GM19099 (cell line): ENCODE results near the gene NATD1.
A peak's percentile ranks its signal among the peaks of the same experiment; 100 is the strongest.

ENCODE experiments used
- POLR2A ChIP-seq: IDR thresholded peaks from 3 replicates; pipeline ENCODE4 v1.6.1; 2011; ENCODE audit warnings: low read depth; ENCODE audit not compliant: insufficient read length; ENCODE audit errors: extremely low read depth

The NATD1 gene

GRCh38 chr17:21252796-21253645, at the start of gene NATD1:
Gene NATD1 (minus strand): TSS chr17:21253410. CDS start chr17:21253264, 146 bp downstream.
- peak; percentile 28 for TF ChIP-seq POLR2A

GRCh38 chr17:21301593-21302550, 48.7 kb upstream of the NATD1 start:
- TF ChIP-seq POLR2A: no peak

DNA sequence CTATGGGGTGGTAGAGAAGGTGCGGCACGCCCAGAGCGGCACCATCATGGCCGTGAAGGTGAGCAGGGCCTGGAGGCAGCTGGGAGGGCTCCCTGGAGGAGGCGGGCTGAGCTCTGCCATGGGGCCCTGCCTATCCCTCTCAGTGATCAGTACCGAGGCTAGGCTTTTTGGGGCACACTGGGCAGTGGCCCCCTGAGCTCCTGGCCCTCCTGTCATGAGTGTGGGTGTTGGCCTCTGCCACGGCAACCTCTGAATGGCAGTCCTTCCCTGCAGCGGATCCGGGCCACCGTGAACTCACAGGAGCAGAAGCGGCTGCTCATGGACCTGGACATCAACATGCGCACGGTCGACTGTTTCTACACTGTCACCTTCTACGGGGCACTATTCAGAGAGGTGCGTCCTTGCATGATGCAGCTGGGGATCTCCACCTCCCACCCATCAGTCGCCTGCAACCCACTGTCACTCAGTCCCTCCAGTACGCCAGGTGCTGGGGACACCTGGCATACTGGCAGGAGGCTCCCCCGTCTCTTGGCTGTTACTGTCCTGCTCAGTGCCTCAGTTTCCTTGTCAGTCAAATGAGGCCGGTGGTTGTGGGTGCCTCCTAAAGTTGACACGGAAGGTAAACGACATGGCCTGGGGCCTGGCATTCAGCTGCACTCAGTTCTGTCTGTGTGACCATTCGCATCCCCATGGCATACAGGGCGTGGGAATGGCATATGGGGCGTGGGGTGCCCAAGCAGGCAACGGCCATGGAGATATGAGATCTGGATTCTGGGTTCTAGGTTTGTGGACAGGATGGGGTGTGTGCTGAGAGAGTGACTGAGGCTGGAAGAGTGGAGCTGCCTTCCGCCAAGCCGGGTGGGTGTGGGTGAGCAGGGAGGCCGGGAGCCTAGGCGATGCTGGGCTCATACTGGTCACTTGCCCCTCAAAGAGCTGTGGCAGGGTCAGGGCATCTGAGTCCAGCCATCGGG, 47.7 kb upstream of the NATD1 start:
- TF ChIP-seq POLR2A: no peak

DNA sequence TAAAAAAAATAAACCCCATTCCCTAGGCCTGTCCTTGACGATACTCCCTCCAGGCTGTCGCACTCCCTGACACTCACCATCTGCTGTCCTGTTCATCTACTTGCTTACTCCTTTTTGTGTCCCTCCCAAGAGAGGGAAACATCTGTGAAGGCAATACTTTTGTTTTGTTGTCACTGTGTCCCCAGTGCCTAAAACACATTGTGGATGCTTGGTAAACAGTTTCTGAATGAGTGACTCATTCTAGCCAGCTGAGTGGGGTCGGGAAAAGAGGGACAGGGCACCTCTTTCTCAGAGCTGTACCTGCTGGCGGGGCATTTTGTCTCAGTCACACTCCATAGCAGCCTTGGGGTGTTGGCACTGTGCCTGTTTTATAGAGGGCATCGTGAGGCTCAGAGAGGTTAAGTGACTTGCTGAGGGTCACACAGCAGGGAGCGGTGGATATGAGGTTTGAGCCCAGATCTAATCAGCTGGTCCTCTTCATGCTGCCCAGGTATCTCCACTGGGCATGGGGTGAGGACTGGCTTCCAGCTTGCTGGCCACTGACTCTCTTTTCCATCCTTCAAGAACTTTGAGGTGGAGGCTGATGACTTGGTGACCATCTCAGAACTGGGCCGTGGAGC, 46.9 kb upstream of the NATD1 start:
- no peak for TF ChIP-seq POLR2A

DNA sequence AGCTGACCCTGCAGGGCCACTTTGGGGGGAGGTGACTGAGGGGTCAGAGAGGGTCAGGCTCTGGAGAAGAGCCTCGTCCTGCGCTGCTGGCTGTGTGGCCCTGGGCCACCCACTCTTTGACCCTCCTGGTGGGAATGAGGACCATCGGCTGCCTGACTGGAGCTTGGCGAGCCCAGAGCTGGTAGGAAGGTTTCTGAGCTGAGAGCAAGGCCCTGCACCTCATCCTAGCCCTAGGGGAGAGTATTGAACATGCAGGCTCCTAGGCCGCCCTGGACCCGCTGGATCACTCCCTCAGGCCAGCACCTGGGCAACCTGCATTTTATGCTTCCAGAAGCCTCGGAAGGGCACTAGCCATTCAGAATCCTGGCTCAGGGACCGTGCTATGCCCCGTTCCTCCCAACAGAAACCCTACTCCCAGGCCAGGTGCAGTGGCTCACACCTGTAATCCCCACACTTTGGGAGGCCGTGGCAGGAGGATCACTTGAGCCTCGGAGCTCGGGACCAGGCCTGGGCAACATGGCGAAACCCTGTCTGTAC, 45.8 kb upstream of the NATD1 start:
- no peak for TF ChIP-seq POLR2A

DNA sequence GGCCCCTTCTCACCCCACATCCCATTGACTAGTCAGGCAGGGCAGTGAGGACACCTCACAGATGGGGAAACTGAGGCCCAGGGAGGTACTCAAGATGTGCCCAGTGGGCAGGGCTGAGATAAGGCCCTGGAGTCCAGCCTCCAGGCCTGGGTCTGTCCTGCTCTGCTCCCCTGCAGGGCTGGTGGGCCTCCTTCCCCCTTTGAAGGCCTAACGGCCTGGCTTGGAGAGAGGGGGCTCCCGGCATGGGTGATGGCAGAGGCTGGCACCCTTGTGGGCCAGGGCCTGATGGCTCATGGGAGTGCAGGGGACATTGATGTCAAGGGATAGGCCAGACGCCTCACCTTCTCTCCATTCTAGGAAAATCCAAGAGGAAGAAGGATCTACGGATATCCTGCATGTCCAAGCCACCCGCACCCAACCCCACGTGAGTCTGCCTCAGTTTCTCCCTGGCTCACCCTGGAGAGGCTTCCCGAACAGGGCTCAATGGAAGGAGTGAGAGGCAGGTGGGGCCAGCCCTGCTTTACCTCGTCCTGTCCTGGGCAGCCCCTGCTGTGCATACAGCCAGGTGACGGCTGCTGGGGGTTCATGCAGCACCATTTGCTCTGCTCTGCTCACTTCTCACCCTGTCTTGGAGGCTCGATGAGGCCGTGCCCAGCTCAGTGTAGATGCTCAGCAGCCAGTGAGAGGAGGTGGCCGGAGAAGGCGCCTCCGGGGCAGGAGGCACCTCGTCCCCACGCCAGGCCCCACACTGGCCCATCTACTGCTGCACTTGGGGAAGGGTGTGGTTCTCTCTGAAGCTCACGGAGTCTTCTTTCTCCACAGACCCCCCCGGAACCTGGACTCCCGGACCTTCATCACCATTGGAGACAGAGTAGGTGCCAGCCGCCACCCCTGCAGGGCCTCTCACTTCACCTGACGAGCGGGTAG, 45.1 kb upstream of the NATD1 start:
- no peak for TF ChIP-seq POLR2A

GRCh38 chr17:21297597-21297996, 44.4 kb upstream of the NATD1 start:
- no peak for TF ChIP-seq POLR2A

DNA sequence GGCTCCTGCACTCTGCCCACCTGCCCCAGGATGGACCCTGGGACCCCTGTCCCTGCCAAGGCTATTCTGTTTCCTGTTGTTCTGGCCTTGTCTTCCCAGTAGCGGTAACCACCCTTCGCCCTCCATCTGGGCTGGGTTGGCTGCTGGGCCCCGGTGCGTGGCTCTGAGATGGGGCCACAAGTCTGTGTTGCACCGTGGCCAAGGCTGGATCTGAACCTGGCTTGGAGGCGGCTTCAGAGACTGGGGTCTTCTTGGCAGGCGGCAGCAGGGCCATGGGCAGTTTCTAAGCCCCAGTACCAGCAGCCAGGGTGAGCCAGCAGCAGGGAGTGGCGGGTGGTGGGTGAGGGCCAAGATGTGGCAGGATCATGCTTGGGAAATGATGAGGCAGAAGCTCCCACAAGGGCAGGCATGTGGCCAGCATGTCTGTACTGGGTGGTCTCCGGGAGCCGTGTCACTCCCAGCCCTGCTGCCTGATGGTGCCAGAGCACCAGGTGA, 43.9 kb upstream of the NATD1 start:
- TF ChIP-seq POLR2A: no peak

DNA sequence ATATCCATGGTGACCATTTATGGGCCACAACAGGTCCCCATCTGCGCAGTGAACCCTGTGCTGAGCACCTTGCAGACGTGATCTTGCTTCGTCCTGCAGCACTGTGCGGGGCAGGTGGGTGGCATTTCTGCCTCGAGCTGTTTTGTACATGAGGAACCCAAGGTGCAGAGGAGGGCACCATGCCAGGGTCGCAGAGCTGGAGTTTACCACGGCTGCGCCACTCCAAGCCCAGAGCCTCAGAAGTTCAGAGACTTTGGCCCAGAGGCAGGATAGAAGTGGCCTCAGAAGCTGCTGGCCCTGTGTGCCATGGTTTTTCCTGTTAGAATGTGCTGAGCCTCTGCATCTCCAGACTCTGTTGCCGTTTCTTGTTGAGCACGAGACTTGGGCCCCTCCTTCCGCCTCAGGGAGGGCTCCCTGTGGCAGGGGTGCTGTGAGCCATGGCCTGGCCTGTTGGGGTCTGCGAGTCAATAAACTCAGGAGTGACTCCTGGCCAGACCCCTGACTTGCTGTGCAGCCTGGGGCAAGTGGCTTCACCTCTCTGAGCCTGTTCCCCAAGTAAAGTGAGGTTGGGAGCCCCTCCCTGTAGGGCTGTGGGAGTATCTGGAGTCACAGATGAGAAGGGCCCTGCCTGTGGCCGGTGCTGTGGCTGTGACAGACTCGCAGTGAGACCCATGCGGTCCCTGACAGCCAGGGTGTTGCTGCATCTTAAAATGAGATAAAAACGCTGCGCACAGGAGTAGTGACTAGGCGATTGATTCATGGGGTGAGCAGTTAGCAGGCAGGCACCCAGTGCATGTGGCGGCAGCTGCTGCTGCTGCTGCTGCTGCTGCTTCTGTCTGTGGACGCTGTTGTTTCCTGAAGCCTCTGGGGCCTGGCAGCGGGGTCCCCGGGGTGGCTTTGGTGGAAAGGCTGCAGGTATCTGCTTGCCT, 43.2 kb upstream of the NATD1 start:
- no peak for TF ChIP-seq POLR2A

DNA sequence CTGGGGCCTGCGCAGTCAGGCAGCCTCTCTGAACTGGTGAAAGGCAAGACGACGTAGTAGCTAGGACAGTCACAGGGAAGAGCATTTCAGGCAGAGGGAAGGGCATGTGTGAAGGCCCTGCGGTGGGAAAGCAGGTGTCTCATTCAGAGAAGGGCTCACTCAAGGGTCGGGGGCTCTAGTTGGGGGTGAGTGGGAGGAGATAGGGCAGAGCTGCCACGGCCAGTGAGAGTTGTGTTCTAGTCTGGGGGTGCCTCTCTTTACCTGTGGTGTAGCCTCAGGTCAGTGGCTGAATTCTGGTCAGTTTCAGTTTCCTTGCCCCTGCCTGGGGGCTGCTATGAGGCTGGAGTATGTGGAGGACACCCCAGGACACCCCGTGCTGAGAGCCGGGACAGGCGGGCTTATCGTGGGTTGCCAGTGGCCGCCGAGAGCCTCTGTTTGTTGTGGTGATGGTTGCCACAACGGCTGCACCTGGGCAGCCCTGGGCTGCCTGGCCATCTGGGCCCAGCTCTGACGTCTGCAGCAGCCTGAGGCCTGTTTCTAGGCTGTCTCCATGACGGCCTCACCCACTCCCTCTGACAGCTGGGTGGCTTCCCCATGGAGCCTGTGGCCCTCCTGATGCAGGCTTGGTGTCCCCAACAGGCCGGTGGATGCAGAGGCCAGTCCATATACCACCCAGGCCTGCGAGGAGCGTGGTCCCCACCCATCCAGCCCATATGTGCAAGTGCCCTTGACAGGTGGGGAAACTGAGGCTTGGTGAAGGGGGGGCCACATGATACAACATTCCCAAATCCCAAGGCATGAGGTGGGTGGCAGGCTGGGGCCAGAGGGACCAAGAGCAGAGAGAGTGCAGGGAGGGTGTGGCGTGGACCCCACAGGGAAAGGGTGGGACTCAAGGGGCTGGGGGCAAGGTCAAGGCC, 42.1 kb upstream of the NATD1 start:
- TF ChIP-seq POLR2A: no peak

- TF ChIP-seq POLR2A: no peak
Measured at GRCh38 chr17:21294321-21295035, 41.3 kb upstream of the NATD1 start.
